ENCODE measurements around the gene SPRR1B.
"Not testable (repeated sequence)": the region's sequence is repeated elsewhere in the genome, so short reads cannot be mapped to it uniquely, and the experiment has no call there.

Gene SPRR1B

GRCh38 chr1:153040950-153041631 is 10.1 kb downstream of the SPRR1B start, which contains the start of gene SPRR2D:
SPRR2D (minus strand) TSS chr1:153041120; CDS start chr1:153040346, 774 bp downstream.
- no peak for DNase-seq (ENCODE audit: low read depth)

- DNase-seq (ENCODE audit: low read depth): no peak
Measured at GRCh38 chr1:153049211-153049610, 18.2 kb downstream of the SPRR1B start.

- not testable (repeated sequence) for DNase-seq (ENCODE audit: low read depth)
Measured at GRCh38 chr1:153056111-153056510, 25.1 kb downstream of the SPRR1B start.

GRCh38 chr1:153057375-153057774 is 26.4 kb downstream of the SPRR1B start, which contains the start of gene SPRR2A:
SPRR2A (minus strand) TSS chr1:153057512; CDS start chr1:153056735, 777 bp downstream.
- DNase-seq (ENCODE audit: low read depth): no peak

GRCh38 chr1:153058154-153058553 is 27.2 kb downstream of the SPRR1B start:
- DNase-seq (ENCODE audit: low read depth): no peak

GRCh38 chr1:153058826-153059784 is 28.1 kb downstream of the SPRR1B start:
- no peak for DNase-seq (ENCODE audit: low read depth)

- DNase-seq (ENCODE audit: low read depth): no peak
Measured at GRCh38 chr1:153070243-153070642, 39.2 kb downstream of the SPRR1B start.

GRCh38 chr1:153071511-153071910 is 40.5 kb downstream of the SPRR1B start, which contains the start of gene SPRR2B:
SPRR2B (minus strand) TSS chr1:153071611; CDS start chr1:153070839, 772 bp downstream.
- no peak for DNase-seq (ENCODE audit: low read depth)

- DNase-seq (ENCODE audit: low read depth): no peak
Measured at GRCh38 chr1:153072806-153073726, 42.1 kb downstream of the SPRR1B start.

GRCh38 chr1:153081736-153082135 is 50.7 kb downstream of the SPRR1B start:
- no peak for DNase-seq (ENCODE audit: low read depth)
